GM19240 (cell line): ENCODE measurements around the gene GMPPA.

Experiments used
- DNase-seq: peaks from one replicate; pipeline ENCODE4 v3.0.0; 2011; ENCODE audit warnings: low spot score; ENCODE audit not compliant: insufficient read length

Gene GMPPA

DNA sequence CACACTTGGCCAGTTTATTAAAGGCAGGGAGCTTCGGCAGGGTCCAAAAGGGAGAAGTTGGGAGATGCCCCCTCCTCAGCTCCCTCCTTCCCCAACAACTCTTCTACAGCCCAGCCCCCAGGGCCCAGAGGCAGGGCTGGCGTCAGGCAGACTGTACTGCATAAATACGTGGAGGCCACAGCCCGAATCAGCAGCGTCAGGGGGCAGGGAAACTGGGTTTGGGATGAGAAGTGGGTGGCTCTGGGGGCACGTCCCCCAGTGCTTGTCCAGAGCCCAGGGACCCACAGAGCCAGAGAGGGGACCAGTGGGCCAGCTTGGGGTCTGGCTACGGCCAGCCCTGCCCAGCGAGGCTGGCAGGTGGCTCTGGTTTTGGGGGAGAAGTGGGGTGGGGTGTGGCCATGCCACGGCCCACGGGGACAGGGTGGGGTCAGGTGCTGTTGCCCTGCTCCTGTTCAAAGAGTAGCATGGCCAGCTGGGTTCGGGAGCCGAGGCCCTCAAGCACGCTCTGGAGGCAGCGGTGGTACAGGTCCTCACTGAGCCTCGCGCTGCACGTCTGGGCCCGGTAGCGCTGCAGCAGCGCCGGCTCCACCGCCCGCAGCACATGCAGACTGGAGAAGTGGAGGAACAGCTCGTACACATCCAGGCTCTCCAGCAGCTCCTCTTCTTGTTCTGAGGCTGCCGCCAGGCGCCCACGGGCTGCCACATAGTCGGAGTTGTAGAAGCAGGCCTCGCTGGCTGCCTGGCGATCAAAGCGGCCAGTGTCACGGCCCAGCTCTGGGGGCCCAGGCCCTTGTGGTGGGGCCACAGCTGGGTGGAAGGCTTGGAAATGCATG, 40.5 kb downstream of the GMPPA start:
- DNase-seq, result no peak

GRCh38 chr2:219539926-219540678, 41.4 kb downstream of the GMPPA start:
- no peak for DNase-seq

DNA sequence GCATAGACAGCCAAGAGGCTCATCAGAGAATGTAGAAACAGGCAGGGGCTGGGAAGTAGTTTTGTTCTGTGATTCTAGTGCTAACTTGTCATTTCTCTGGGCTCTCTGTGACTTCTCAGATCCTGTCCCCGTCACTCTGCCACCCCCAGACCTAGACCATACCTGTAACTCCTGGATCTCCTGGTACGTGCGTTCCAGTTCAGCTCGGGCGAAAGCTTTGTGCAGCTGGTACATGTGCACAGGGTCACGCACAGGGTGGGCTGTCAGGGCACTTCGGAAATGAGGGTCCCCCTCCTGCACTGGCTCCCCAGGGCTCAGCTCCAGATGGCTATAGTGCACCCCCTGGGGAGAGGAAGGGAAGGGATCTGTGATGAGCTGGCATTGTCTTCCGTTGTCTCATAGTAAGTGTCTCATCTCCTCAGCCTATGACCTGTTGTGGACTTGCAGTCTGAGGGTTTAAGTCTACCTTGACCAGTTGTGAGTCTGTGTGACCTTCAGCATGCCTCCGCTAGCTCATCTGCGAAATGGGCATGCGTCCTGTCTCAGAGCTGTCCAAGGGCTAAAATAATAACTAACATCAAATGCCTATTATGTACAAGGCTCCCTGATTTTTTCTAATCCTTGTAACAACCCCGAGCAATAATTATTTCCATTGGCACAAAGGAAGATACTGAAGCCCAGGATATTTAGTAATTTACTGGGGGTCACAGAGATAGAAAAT, 42.3 kb downstream of the GMPPA start:
- no peak for DNase-seq

GRCh38 chr2:219541611-219542180, 43.0 kb downstream of the GMPPA start:
- DNase-seq, result peak; percentile 95

DNA sequence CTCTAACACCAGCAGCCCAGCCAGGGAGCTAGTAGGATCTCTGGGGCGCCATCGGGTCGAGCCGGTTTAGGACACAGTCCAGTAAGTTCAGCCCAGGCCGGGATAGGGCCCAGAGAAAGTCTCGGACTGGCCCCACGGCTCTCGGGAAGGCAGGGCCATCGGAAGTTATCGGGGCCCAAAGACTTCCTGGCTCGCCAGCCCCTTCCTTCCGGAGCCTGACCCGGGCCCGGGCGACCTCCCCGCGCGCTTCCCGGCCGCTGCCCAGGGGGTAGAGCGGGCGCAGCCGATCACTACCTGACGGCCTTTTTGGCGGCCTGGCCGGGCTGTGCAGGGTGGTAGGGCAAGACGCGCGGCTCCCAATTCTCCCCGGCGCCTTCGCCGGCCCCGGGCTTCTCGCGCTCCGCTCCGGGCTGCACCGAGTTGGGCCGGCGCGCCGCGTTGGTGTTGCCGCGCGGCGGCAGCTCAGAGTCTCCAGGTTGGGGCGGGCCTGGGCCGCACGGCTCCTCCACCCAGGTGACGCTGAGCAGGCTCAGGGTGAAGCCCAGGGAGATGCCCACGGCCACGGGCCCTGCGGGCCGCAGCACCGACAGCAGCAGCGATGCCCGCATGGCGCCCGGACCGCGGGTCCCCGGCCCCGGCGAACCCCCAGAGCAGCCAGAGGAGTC, 44.4 kb downstream of the GMPPA start:
- DNase-seq, result no peak

- peak; percentile 98 for DNase-seq
These were observed 45.1 kb downstream of the GMPPA start, which contains the start of the genes CHPF and TMEM198 for GRCh38 chr2:219543596-219544358. TSS of gene CHPF (minus strand) at chr2:219543809. CDS start at chr2:219543538, 271 bp downstream. TSS of gene TMEM198 (plus strand) at chr2:219544028. CDS start at chr2:219544728, 700 bp downstream.

- no peak for DNase-seq
These were observed 45.9 kb downstream of the GMPPA start for GRCh38 chr2:219544567-219544966.

DNA sequence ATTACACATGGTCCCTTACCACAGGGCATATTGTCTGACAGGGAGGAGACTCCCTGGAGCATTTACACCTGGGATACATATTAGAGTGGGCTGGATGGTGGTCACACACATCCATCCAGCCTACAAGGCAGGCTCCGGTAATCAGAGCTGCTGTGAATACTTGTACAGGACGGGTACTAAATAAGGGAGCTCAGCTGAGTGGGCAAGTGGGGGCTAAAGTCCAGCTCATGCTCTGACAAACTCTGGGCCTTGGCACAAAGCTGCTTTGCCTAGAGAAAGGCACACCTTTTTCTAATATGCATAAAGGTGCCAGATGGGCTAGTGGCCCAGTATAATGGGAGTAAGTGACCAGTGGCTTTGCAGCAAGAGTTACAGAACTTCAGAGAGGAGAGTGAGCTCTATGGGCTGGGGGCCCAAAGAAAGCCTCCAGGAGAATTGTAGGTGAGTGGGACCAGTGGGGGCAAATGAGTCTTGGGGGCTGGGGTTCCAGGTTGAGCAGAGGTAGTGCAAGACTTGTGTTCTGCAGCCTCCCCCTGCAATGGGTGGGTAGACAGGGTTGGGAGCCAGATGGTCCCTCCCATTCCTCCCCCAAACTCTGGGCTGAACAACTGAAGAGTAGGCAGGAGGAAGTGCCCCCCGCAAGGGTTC, 46.7 kb downstream of the GMPPA start:
- no peak for DNase-seq

DNA sequence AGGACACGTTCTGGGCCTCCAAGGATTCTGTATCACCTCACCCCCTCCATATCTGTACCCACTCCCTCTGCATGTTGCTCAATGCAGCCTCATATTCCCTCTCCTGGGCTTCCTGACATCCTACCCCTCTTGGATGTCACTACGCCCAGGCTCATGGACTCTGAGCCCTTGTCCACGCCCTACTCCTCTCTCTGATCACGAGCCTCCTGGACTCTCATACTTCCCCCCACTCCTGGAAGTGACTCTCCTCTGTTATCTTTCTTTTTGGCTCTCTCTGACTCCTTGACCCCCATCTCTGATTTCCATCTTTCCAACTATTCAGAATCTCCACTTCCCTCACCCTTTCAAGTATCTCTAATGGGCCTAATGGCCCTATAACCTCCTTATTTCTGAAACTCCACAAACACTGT, 47.3 kb downstream of the GMPPA start:
- DNase-seq, result no peak

DNA sequence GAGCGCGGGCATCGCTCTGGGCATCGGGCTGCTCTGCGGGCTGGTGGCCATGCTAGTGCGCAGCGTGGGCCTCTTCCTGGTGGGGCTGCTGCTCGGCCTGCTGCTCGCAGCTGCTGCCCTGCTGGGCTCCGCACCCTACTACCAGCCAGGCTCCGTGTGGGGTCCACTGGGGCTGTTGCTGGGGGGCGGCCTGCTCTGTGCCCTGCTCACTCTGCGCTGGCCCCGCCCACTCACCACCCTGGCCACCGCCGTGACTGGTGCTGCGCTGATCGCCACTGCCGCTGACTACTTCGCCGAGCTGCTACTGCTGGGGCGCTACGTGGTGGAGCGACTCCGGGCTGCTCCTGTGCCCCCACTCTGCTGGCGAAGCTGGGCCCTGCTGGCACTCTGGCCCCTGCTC, 48.9 kb downstream of the GMPPA start:
- no peak for DNase-seq

GRCh38 chr2:219548990-219549389, 50.3 kb downstream of the GMPPA start:
- DNase-seq, result no peak

DNA sequence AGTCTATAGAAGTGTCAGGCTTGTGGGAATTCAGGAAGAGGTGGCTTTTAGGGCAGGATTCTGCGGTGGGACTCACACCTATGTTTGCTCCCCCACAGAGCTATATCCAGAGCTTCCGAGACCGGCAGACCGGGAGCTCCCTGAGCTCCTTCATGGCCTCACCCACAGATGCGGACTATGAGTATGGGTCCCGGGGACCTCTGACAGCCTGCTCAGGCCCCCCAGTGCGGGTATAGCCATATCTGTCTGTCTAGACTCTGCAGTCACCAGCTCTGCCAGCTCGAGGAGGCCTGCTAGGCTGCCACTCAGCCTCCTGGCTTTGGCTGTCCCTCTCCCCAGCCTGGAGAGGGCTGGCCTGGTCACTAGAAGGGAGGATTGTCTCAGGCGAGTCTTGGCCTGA, 50.9 kb downstream of the GMPPA start:
- no peak for DNase-seq

DNA sequence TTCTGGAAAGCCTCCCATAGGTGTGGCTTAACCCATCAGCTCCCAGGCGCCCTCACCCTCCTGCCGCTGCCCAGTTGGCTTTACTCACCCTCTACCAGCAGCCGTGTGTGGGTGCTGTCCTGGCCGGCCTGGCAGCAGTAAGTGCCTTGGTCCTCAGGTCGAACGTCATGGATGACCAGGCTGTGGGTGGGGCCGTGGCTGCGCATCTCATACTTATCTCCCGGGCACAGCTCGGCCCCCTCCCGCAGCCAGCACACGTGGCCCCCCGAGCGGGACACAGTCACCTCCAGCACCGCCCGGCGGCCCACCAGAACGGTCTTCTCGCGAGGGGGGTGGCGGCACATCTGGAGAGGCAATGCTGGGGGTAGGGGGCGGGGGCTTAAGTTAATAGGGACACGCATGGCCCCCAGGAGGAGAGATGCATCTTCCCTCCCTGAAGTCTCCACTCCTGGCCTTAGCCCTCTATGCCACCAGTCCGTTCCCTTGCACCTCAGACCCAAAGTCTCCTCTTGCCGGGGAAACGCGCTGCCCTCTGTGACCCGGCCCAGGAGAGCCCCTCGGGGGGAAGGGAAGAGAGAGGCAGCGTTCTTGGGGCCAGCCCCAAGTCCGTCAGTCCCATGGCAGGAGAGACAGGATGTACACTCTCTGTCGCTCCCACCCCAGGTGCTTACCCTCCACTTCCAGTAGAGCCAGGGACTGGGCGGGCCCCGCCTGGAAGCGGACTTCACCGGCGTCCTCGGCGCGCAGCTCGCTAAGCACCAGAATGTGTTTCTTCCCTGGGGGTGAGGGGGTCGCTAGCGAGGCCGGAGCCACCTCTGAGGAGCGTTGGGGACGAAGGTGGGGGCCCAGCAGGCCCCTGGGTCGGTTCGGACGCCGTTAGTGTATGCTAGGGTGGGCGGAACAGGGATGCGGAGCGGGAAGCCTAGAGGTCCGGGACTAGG, 53.0 kb downstream of the GMPPA start:
- no peak for DNase-seq

GRCh38 chr2:219552382-219553167, 53.9 kb downstream of the GMPPA start:
- DNase-seq, result peak; percentile 69

GRCh38 chr2:219553168-219553417, 54.4 kb downstream of the GMPPA start:
- DNase-seq, result no peak

DNA sequence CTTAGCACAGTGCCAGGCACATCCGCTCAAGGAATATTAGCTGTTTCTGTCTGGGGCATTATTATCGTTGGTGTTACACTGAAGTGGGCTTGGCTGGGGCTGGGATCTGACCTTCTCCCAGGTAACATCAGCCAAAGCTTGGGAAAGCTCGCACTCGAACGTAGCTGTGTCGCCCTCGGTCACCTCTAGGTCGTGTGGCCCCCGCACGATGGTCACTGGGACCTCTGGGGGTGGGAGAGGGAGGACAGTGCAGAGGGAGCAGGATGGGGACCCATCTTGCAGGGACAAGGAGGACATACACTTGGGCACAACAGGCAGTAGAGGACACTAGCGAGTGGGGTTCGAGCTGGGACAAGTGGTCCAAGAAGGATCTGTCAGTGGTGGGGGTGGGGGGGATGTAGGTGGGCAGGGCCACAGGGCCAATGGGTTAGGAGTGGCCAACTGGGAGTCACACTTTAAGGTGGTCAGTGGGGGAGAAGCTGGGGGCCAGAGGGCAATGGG, 54.8 kb downstream of the GMPPA start:
- DNase-seq, result no peak

DNA sequence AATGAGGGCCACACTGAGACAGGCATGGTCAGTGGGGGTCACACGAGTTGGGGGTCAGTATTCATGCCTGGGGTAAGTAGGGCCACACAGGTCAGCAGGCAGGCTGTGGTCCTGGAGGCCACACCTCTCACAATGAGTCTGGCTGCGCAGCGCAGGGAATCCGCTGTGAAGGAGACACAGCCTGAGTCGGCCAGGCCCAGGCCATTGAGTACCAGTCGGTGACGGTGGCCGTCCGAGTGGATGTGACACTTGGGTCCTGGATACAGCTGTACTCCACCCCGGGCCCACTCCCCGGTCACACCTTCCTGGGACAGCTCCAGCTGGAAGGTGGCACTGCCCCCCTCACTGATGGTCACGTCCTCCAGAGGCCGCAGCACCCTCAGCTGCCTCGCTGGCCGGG, 55.7 kb downstream of the GMPPA start:
- no peak for DNase-seq

DNA sequence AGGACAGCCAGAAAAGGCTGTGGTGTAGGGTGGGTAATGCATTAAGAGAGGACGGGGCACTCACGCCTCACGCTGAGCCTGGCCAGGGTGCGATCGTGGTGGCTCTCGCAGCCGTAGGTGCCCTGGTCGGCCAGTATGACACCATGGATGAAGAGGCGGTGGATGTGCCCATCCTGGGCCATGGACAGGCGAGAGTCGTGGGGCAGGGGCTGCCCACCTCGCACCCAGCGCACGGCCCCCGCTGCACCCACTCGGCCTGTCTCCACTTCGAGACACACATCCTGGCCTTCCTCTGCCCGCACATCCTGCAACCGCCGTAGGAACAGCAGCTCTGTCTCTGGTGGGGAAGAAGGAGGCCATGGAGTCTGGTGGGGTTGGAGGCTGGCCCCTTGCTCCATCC, 57.3 kb downstream of the GMPPA start:
- DNase-seq, result no peak
